ENCODE data around the gene NR2C2AP. TPM values are rescaled to one million over a fixed set of nuclear protein-coding genes. Genes with fewer than 3 reads are reported as not detected.
A peak's percentile ranks its signal among the peaks of the same experiment; 100 is the strongest.

The NR2C2AP gene
- total and polyA plus RNA-seq, 2 experiments from 2014 or later: 13.5 to 14.3 TPM

GRCh38 chr19:19192078-19192882, 10.9 kb downstream of the NR2C2AP start, which contains the start of the genes BORCS8 and RFXANK:
Gene BORCS8, minus strand, starts transcription at chr19:19192152. Its CDS starts 35 bp downstream, at chr19:19192117.
Gene RFXANK, plus strand, starts transcription at chr19:19192258. Its CDS starts 1,689 bp downstream, at chr19:19193947.
- H3K79me2 ChIP-seq (ENCODE audit: insufficient read depth): peaks cover 72% of the 10 kb centered on the region
- H3F3A ChIP-seq (ENCODE audit: insufficient read depth): no peaks in the 10 kb centered on the region
- peaks cover 18% of the 10 kb centered on the region for H3K4me1 ChIP-seq (ENCODE audit: insufficient read depth)
- H3K9ac ChIP-seq: peak within 1 kb of the TSS; percentile 95
- H4K20me1 ChIP-seq (ENCODE audit: insufficient read depth): no peaks in the 10 kb centered on the region
- H3K9me3 ChIP-seq (ENCODE audit: low read depth): no peaks in the 10 kb centered on the region
- H3K36me3 ChIP-seq (ENCODE audit: low read depth): no peaks in the 10 kb centered on the region
- DNase-seq: peak; percentile 100
- TF ChIP-seq EZH2 (IDR thresholded peaks at IDR 0.05; ENCODE audit: insufficient read depth, poor library complexity, severe bottlenecking) (no peak), EZH2phosphoT487 (IDR thresholded peaks at IDR 0.05; ENCODE audit: insufficient read depth, low read depth) (no peak)
- H3K4me3 ChIP-seq: peak within 1 kb of the TSS; percentile 94
- in situ Hi-C loops (cut with MboI): no loop called here
- 0 to 2% methylated on average over 42 to 53 of the region's 53 CpGs for WGBS, 2 experiments (ENCODE audit: low coverage in 1 of 2, low lambda C conversion rate in 2 of 2, missing lambda C conversion rate in 2 of 2)
- H3K27me3 ChIP-seq (replicated peaks; ENCODE audit: insufficient read depth): no peaks in the 10 kb centered on the region
- H3K9me2 ChIP-seq (ENCODE audit: insufficient read depth): no peaks in the 10 kb centered on the region
- H3K4me2 ChIP-seq (ENCODE audit: unreplicated experiment): peak within 1 kb of the TSS; percentile 97
- H3K27ac ChIP-seq: peak within 1 kb of the TSS; percentile 92
- H2AFZ ChIP-seq: peak within 1 kb of the TSS; percentile 99

DNA sequence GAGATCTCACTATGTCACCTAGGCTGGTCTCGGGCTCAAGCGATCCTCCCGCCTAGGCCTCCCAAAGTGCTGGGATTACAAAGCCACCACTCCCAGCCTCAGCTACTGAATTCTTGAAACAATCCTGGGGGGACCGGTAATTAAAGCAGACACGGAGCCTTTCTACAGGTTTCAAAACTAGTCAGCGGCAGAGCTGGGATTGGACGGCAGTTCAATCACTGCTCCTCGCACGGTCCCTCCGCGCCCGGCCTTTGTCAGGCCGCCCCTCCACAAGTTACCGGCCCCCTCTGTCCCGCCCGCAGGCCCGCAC, 11.5 kb downstream of the NR2C2AP start:
- H3K9ac ChIP-seq: peak overlapping the region; percentile 95
- H3K4me3 ChIP-seq: peak overlapping the region; percentile 94
- H3K79me2 ChIP-seq (ENCODE audit: insufficient read depth): peaks cover 72% of the 10 kb centered on the region
- no peaks in the 10 kb centered on the region for H3K9me3 ChIP-seq (ENCODE audit: low read depth)
- in situ Hi-C loops (cut with MboI): no loop called here
- peak overlapping the region; percentile 92 for H3K27ac ChIP-seq
- peak overlapping the region; percentile 83 for H3K4me2 ChIP-seq (ENCODE audit: unreplicated experiment)
- peak overlapping the region; percentile 99 for H2AFZ ChIP-seq
- no peaks in the 10 kb centered on the region for H4K20me1 ChIP-seq (ENCODE audit: insufficient read depth)
- H3K4me1 ChIP-seq (ENCODE audit: insufficient read depth): peaks cover 18% of the 10 kb centered on the region
- no peaks in the 10 kb centered on the region for H3F3A ChIP-seq (ENCODE audit: insufficient read depth)
- H3K36me3 ChIP-seq (ENCODE audit: low read depth): no peaks in the 10 kb centered on the region
- H3K9me2 ChIP-seq (ENCODE audit: insufficient read depth): no peaks in the 10 kb centered on the region
- no peaks in the 10 kb centered on the region for H3K27me3 ChIP-seq (replicated peaks; ENCODE audit: insufficient read depth)
- 1% methylated on average over 15 to 17 of the region's 17 CpGs for WGBS, 2 experiments (ENCODE audit: low coverage in 1 of 2, low lambda C conversion rate in 2 of 2, missing lambda C conversion rate in 2 of 2)
- TF ChIP-seq EZH2 (IDR thresholded peaks at IDR 0.05; ENCODE audit: insufficient read depth, poor library complexity, severe bottlenecking) (no peak), EZH2phosphoT487 (IDR thresholded peaks at IDR 0.05; ENCODE audit: insufficient read depth, low read depth) (no peak)
- no peak for DNase-seq

GRCh38 chr19:19186742-19187141, 16.5 kb downstream of the NR2C2AP start:
- Histone ChIP-seq H3K9me3 (ENCODE audit: low read depth) (no peaks in the 10 kb centered on the region), H3K9ac (no peak overlapping the region), H2AFZ (no peak overlapping the region), H3F3A (ENCODE audit: insufficient read depth) (no peaks in the 10 kb centered on the region), H3K9me2 (ENCODE audit: insufficient read depth) (no peaks in the 10 kb centered on the region), H3K4me2 (ENCODE audit: unreplicated experiment) (no peak overlapping the region), H3K27me3 (replicated peaks; ENCODE audit: insufficient read depth) (no peaks in the 10 kb centered on the region), H3K79me2 (ENCODE audit: insufficient read depth) (peaks cover 47% of the 10 kb centered on the region), H3K36me3 (ENCODE audit: low read depth) (0 out of 2 replicates have a peak, but pooled peaks cover 2% of the 10 kb centered on the region), H3K4me3 (no peak overlapping the region), H3K27ac (no peak overlapping the region), H4K20me1 (ENCODE audit: insufficient read depth) (no peaks in the 10 kb centered on the region), H3K4me1 (ENCODE audit: insufficient read depth) (peaks cover 6% of the 10 kb centered on the region)
- in situ Hi-C loops (cut with MboI): no loop called here
- WGBS, 2 experiments (ENCODE audit: low coverage in 1 of 2, low lambda C conversion rate in 2 of 2, missing lambda C conversion rate in 2 of 2): 93% methylated on average over 14 of the region's 14 CpGs
- no peak for DNase-seq
- TF ChIP-seq EZH2 (IDR thresholded peaks at IDR 0.05; ENCODE audit: insufficient read depth, poor library complexity, severe bottlenecking) (no peak), EZH2phosphoT487 (IDR thresholded peaks at IDR 0.05; ENCODE audit: insufficient read depth, low read depth) (no peak)

DNA sequence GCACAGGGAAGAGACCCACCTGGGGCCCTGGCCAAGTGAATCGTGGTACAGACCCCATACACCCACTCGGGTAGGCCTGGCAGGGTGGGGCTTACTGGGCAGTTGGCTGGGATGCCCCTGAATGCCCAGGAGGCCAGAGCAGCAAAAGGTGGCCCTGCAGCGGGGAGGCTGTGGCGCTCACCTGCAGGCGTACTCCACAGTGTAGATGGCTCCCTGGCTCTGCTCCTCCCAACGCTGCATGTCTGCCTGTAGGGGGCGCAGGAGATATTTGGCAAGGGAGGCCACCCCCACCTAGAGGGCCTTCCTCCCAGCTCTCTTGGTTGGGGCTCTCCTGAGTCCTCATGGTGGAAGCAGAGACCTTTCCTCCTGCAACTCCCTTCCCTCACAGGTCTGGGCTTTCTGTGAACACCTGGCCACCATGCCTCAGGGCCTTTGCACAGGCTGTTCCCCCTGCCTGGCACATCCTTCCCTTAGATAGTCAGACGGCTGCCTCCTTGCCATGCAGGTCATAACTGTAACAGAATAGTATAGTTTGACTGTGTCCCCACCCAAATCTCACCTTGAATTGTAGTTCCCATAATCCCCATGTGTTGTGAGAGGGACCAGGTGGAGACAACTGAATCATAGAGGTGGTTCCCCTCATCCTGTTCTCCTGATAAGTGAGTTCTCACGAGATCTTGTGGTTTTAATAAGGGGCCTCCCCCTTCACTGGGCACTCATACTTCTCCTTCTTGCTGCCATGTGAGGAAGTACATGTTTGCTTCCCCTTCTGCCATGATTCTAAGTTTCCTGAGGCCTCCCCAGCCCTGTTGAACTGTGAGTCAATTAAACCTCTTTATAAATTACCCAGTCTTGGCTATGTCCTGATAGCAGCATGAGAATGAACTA, 17.1 kb downstream of the NR2C2AP start:
- H4K20me1 ChIP-seq (ENCODE audit: insufficient read depth): no peaks in the 10 kb centered on the region
- peaks cover 40% of the 10 kb centered on the region for H3K79me2 ChIP-seq (ENCODE audit: insufficient read depth)
- H3K4me2 ChIP-seq (ENCODE audit: unreplicated experiment): no peak overlapping the region
- in situ Hi-C loops (cut with MboI): no loop called here
- 0 out of 2 replicates have a peak, but pooled peaks cover 2% of the 10 kb centered on the region for H3K36me3 ChIP-seq (ENCODE audit: low read depth)
- H3F3A ChIP-seq (ENCODE audit: insufficient read depth): no peaks in the 10 kb centered on the region
- H2AFZ ChIP-seq: no peak overlapping the region
- no peak overlapping the region for H3K4me3 ChIP-seq
- 58 to 64% methylated on average over 9 of the region's 9 CpGs for WGBS, 2 experiments (ENCODE audit: low coverage in 1 of 2, low lambda C conversion rate in 2 of 2, missing lambda C conversion rate in 2 of 2)
- H3K27ac ChIP-seq: no peak overlapping the region
- no peaks in the 10 kb centered on the region for H3K9me3 ChIP-seq (ENCODE audit: low read depth)
- no peak overlapping the region for H3K9ac ChIP-seq
- peak; percentile 51 for DNase-seq
- H3K27me3 ChIP-seq (replicated peaks; ENCODE audit: insufficient read depth): no peaks in the 10 kb centered on the region
- TF ChIP-seq EZH2phosphoT487 (IDR thresholded peaks at IDR 0.05; ENCODE audit: insufficient read depth, low read depth) (no peak), EZH2 (IDR thresholded peaks at IDR 0.05; ENCODE audit: insufficient read depth, poor library complexity, severe bottlenecking) (no peak)
- H3K9me2 ChIP-seq (ENCODE audit: insufficient read depth): no peaks in the 10 kb centered on the region
- H3K4me1 ChIP-seq (ENCODE audit: insufficient read depth): peaks cover 5% of the 10 kb centered on the region

Measured in GM23248 (cell line).